Smooth muscle cell (in vitro differentiated cells): ENCODE results near the gene GLOD4. TPM values are rescaled to one million over a fixed set of nuclear protein-coding genes. Genes with fewer than 3 reads are reported as not detected.
A peak's percentile ranks its signal among the peaks of the same experiment; 100 is the strongest.
"Not testable (repeated sequence)": the region's sequence is repeated elsewhere in the genome, so short reads cannot be mapped to it uniquely, and the experiment has no call there.

Experiments
- DNase-seq: peaks from one replicate; lab custom pipeline; 2025; ENCODE audit not compliant: unreplicated experiment; lab: John Stamatoyannopoulos, UW
- H2AFZ ChIP-seq: fragments of 200-600 bp; sonication (generic); 2 replicates; pipeline ENCODE4 v1.6.0; 2016; ENCODE audit warnings: antibody characterized with exemption, low read depth, mild to moderate bottlenecking
- H3F3A ChIP-seq: fragments of 200-600 bp; sonication (generic); 2 replicates; pipeline ENCODE4 v1.6.0; 2017; ENCODE audit warnings: antibody characterized with exemption, low read depth
- H3K27ac ChIP-seq: fragments of 200-600 bp; sonication (generic); 2 replicates; pipeline ENCODE4 v1.5.1; 2016; ENCODE audit warnings: low read depth, mild to moderate bottlenecking
- H3K27me3 ChIP-seq: fragments of 200-600 bp; sonication (generic); 2 replicates; pipeline ENCODE4 v1.6.1; 2016; ENCODE audit warnings: low read depth, mild to moderate bottlenecking
- H3K36me3 ChIP-seq: fragments of 200-600 bp; sonication (generic); 2 replicates; pipeline ENCODE4 v1.5.1; 2016; ENCODE audit warnings: low read depth
- H3K4me1 ChIP-seq: fragments of 200-600 bp; sonication (generic); 2 replicates; pipeline ENCODE4 v1.5.1; 2016; ENCODE audit warnings: low read depth
- H3K4me2 ChIP-seq: fragments of 200-600 bp; sonication (generic); 2 replicates; pipeline ENCODE4 v1.6.0; 2016; ENCODE audit warnings: mild to moderate bottlenecking
- H3K4me3 ChIP-seq: fragments of 200-600 bp; sonication (generic); 2 replicates; pipeline ENCODE4 v1.5.1; 2016; ENCODE audit warnings: mild to moderate bottlenecking
- H3K79me2 ChIP-seq: fragments of 200-600 bp; sonication (generic); 2 replicates; pipeline ENCODE4 v1.6.0; 2016; ENCODE audit warnings: low read depth, mild to moderate bottlenecking
- H3K9ac ChIP-seq: fragments of 200-600 bp; sonication (generic); 2 replicates; pipeline ENCODE4 v1.6.0; 2016; ENCODE audit warnings: low read depth
- H3K9me3 ChIP-seq: fragments of 200-600 bp; sonication (generic); replicated peaks from 2 replicates; pipeline ENCODE4 v1.5.1; 2016; ENCODE audit warnings: low read depth
- H4K20me1 ChIP-seq: fragments of 200-600 bp; sonication (generic); 2 replicates; pipeline ENCODE4 v1.6.0; 2016; ENCODE audit warnings: low read depth
- WGBS: methylation state at CpG from one replicate; pipeline ENCODE4 v1.1.7; 2016; ENCODE audit warnings: low lambda C conversion rate; 5-methylcytosine and 5-hydroxymethylcytosine counted together
- polyA plus RNA-seq: library from polyadenylated mRNA; unstranded; fragments of >200 nt; fragmentation: Nextera tagmentation; extraction: Ambion mirVana; gene quantifications from 2 replicates; pipeline ENCODE4 v1.2.1, GENCODE V29; 2016
- total RNA-seq: library from RNA; depleted of rRNA; stranded (reverse); fragments of >200 nt; gene quantifications from 2 replicates; pipeline ENCODE4 v1.2.3, GENCODE V29; 2014
- TF ChIP-seq, protein P1 (sequence below): fragments of 200-600 bp; sonication (generic); IDR thresholded peaks from 2 replicates; pipeline ENCODE4 v1.5.1; 2017; ENCODE audit warnings: borderline replicate concordance, mild to moderate bottlenecking, antibody characterized with exemption; ENCODE audit not compliant: insufficient read depth, poor library complexity, severe bottlenecking

Gene GLOD4
- total and polyA plus RNA-seq, 2 experiments from 2014 or later, result 47.2 to 53.5 TPM

GRCh38 chr17:751269-752001, 30.6 kb downstream of the GLOD4 start:
- Histone ChIP-seq H3K27me3 (no peaks in the 10 kb centered on the region), H3K36me3 (no peaks in the 10 kb centered on the region), H3K4me2 (peak overlapping the region; percentile 90), H3F3A (peaks cover 8% of the 10 kb centered on the region), H3K9me3 (no peaks in the 10 kb centered on the region), H3K4me1 (no peaks in the 10 kb centered on the region), H3K27ac (no peak overlapping the region), H4K20me1 (no peaks in the 10 kb centered on the region), H3K4me3 (peak overlapping the region; percentile 82), H3K9ac (peak overlapping the region; percentile 81), H3K79me2 (peaks cover 22% of the 10 kb centered on the region), H2AFZ (no peak overlapping the region)
- TF ChIP-seq, protein P1, sequence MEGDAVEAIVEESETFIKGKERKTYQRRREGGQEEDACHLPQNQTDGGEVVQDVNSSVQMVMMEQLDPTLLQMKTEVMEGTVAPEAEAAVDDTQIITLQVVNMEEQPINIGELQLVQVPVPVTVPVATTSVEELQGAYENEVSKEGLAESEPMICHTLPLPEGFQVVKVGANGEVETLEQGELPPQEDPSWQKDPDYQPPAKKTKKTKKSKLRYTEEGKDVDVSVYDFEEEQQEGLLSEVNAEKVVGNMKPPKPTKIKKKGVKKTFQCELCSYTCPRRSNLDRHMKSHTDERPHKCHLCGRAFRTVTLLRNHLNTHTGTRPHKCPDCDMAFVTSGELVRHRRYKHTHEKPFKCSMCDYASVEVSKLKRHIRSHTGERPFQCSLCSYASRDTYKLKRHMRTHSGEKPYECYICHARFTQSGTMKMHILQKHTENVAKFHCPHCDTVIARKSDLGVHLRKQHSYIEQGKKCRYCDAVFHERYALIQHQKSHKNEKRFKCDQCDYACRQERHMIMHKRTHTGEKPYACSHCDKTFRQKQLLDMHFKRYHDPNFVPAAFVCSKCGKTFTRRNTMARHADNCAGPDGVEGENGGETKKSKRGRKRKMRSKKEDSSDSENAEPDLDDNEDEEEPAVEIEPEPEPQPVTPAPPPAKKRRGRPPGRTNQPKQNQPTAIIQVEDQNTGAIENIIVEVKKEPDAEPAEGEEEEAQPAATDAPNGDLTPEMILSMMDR, result no peak
- DNase-seq, result no peak
- 2% methylated on average over 46 of the region's 49 CpGs for WGBS

- H3K9ac ChIP-seq, result no peak overlapping the region
- H3K9me3 ChIP-seq, result no peaks in the 10 kb centered on the region
- DNase-seq, result no peak
- peak overlapping the region; percentile 82 for H3K4me3 ChIP-seq
- peaks cover 22% of the 10 kb centered on the region for H3K79me2 ChIP-seq
- peak overlapping the region; percentile 90 for H3K4me2 ChIP-seq
- no peaks in the 10 kb centered on the region for H4K20me1 ChIP-seq
- no peaks in the 10 kb centered on the region for H3K4me1 ChIP-seq
- no peaks in the 10 kb centered on the region for H3K27me3 ChIP-seq
- WGBS, result 88% methylated on average over 8 of the region's 8 CpGs
- TF ChIP-seq, protein P1, result no peak
- peaks cover 8% of the 10 kb centered on the region for H3F3A ChIP-seq
- H3K36me3 ChIP-seq, result no peaks in the 10 kb centered on the region
- no peak overlapping the region for H3K27ac ChIP-seq
- H2AFZ ChIP-seq, result no peak overlapping the region
Measured at GRCh38 chr17:750431-751037, 31.5 kb downstream of the GLOD4 start.

DNA sequence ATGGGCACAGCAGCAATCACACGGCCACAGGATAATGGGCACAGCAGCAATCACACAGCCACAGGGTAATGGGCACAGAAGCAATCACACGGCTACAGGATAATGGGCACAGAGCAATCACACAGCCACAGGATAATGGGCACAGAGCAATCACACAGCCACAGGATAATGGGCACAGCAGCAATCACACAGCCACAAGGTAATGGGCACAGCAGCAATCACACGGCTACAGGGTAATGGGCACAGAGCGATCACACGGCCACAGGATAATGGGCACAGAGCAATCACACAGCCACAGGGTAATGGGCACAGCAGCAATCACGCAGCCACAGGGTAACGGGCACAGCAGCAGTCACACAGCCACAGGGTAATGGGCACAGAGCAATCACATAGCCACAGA, 32.7 kb downstream of the GLOD4 start:
- H3K4me2 ChIP-seq, H3K9ac ChIP-seq, H3K27me3 ChIP-seq, H3K27ac ChIP-seq, H3K9me3 ChIP-seq, DNase-seq, H4K20me1 ChIP-seq, H3F3A ChIP-seq, H3K4me1 ChIP-seq, H2AFZ ChIP-seq, H3K36me3 ChIP-seq, H3K4me3 ChIP-seq: not testable (repeated sequence)
- 86% methylated on average over 7 of the region's 7 CpGs for WGBS
- peaks cover 22% of the 10 kb centered on the region for H3K79me2 ChIP-seq

- not testable (repeated sequence) for H4K20me1 ChIP-seq, H2AFZ ChIP-seq, H3F3A ChIP-seq, H3K4me1 ChIP-seq, H3K27me3 ChIP-seq, H3K9me3 ChIP-seq, H3K9ac ChIP-seq, H3K36me3 ChIP-seq, H3K27ac ChIP-seq, DNase-seq, H3K4me2 ChIP-seq, H3K4me3 ChIP-seq
- H3K79me2 ChIP-seq, result peaks cover 22% of the 10 kb centered on the region
- WGBS, result 100% methylated on average over 4 of the region's 4 CpGs
Measured at GRCh38 chr17:748604-749003, 33.5 kb downstream of the GLOD4 start.
